ENCODE results near the gene C2CD4C.
"Not testable (repeated sequence)": the region's sequence is repeated elsewhere in the genome, so short reads cannot be mapped to it uniquely, and the experiment has no call there.

C2CD4C gene

GRCh38 chr19:413756-414420 is 4.9 kb upstream of the C2CD4C start:
- DNase-seq: no peak

- DNase-seq: no peak
Observed at GRCh38 chr19:412356-413355, 3.7 kb upstream of the C2CD4C start.

- no peak for DNase-seq
Observed at GRCh38 chr19:411723-412355, 2.9 kb upstream of the C2CD4C start.

GRCh38 chr19:411121-411722 is 2.3 kb upstream of the C2CD4C start:
- not testable (repeated sequence) for DNase-seq

- no peak for DNase-seq
Observed at GRCh38 chr19:410243-410781, 1.4 kb upstream of the C2CD4C start.

- peak; percentile 20 to 35 for DNase-seq
Observed at GRCh38 chr19:409516-410242, 732 bp upstream of the C2CD4C start.

- DNase-seq: no peak
Observed at GRCh38 chr19:408441-408901, 476 bp downstream of the C2CD4C start.

- no peak for DNase-seq
Observed at GRCh38 chr19:407511-408440, 1.2 kb downstream of the C2CD4C start.

GRCh38 chr19:406971-407510 is 1.9 kb downstream of the C2CD4C start:
- no peak for DNase-seq

- DNase-seq: no peak
Observed at GRCh38 chr19:406135-406781, 2.7 kb downstream of the C2CD4C start.

- DNase-seq: no peak
Observed at GRCh38 chr19:405121-405965, 3.6 kb downstream of the C2CD4C start.

- no peak for DNase-seq
Observed at GRCh38 chr19:403221-404027, 5.5 kb downstream of the C2CD4C start.

- no peak for DNase-seq
Observed at GRCh38 chr19:402786-403185, 6.2 kb downstream of the C2CD4C start.

- DNase-seq: no peak
Observed at GRCh38 chr19:401866-402511, 7.0 kb downstream of the C2CD4C start.

- peak in 1 of 2 experiments; percentile 23 for DNase-seq
Observed at GRCh38 chr19:400976-401865, 7.7 kb downstream of the C2CD4C start.

GRCh38 chr19:399370-399769 is 9.6 kb downstream of the C2CD4C start:
- DNase-seq: no peak

Data from Kasumi-1 (cell line).